Peyer's patch (tissue), 4 donors: Measurements from ENCODE around the gene PCCB.

Experiments used
- CTCF ChIP-seq, 6 experiments: fragments of 450-650 bp in 4 of 6; fragments of 200-600 bp in 2 of 6; sonication (generic) in 1 of 6; IDR thresholded peaks; one replicate each; pipeline ENCODE4 v1.5.1; 2017 to 2019; ENCODE audit warnings: antibody characterized with exemption in 6 of 6, mild to moderate bottlenecking in 3 of 6, moderate library complexity in 1 of 6
- POLR2A ChIP-seq, 2 donors: fragments of 450-650 bp; IDR thresholded peaks; one replicate each; pipeline ENCODE4 v1.5.1; 2017; ENCODE audit warnings: antibody characterized with exemption in 2 of 2, mild to moderate bottlenecking in 2 of 2, moderate library complexity in 2 of 2

DNA sequence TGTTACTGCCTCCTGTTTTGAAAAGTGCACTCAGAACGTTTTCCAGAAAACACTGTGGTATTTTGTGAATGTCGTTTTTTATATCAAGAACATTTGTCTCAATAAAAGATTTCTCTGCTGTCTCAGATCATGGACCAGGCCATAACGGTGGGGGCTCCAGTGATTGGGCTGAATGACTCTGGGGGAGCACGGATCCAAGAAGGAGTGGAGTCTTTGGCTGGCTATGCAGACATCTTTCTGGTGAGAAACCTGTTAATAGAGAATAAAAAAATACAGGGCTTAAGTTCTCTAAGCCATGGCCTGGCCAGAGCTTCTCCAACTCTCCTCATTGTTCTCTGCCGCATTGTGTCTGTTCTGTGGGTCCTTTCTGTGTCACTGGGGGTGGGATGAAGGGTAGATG is 11.7 kb downstream of the PCCB start:
- TF ChIP-seq CTCF (IDR thresholded peaks at IDR 0.05): no peak
- no peak for TF ChIP-seq POLR2A (IDR thresholded peaks at IDR 0.05)
